ENCODE measurements around the gene DSCAM.

The DSCAM gene

GRCh38 chr21:40769231-40769630, 77.7 kb downstream of the DSCAM start:
- DNase-seq: no peak

GRCh38 chr21:40768056-40768455, 78.9 kb downstream of the DSCAM start:
- no peak for DNase-seq

- no peak for DNase-seq
Measured at GRCh38 chr21:40766381-40766780, 80.6 kb downstream of the DSCAM start.

- DNase-seq: peak in 1 of 2 experiments; percentile 3
Measured at GRCh38 chr21:40765811-40766210, 81.1 kb downstream of the DSCAM start.

- no peak for DNase-seq
Measured at GRCh38 chr21:40760821-40761220, 86.1 kb downstream of the DSCAM start.

- no peak for DNase-seq
Measured at GRCh38 chr21:40759061-40759460, 87.9 kb downstream of the DSCAM start.

- DNase-seq: no peak
Measured at GRCh38 chr21:40757366-40757765, 89.6 kb downstream of the DSCAM start.

GRCh38 chr21:40754466-40754865, 92.5 kb downstream of the DSCAM start:
- no peak for DNase-seq

GRCh38 chr21:40753756-40754155, 93.2 kb downstream of the DSCAM start:
- DNase-seq: no peak

- no peak for DNase-seq
Measured at GRCh38 chr21:40752125-40752524, 94.8 kb downstream of the DSCAM start.

GRCh38 chr21:40751221-40751620, 95.7 kb downstream of the DSCAM start:
- DNase-seq: no peak

- no peak for DNase-seq
Measured at GRCh38 chr21:40736145-40736544, 110.8 kb downstream of the DSCAM start.

GRCh38 chr21:40733024-40733397, 113.9 kb downstream of the DSCAM start:
- peak; percentile 4 to 44 for DNase-seq

GRCh38 chr21:40732253-40733023, 114.5 kb downstream of the DSCAM start:
- DNase-seq: peak in 1 of 2 experiments; percentile 44

GRCh38 chr21:40731206-40731605, 115.8 kb downstream of the DSCAM start:
- no peak for DNase-seq

GRCh38 chr21:40730426-40730800, 116.5 kb downstream of the DSCAM start:
- DNase-seq: no peak

GRCh38 chr21:40729761-40730425, 117.1 kb downstream of the DSCAM start:
- no peak for DNase-seq

GRCh38 chr21:40723966-40724365, 123.0 kb downstream of the DSCAM start:
- no peak for DNase-seq

- DNase-seq: no peak
Measured at GRCh38 chr21:40723317-40723716, 123.6 kb downstream of the DSCAM start.

- DNase-seq: no peak
Measured at GRCh38 chr21:40719615-40720014, 127.3 kb downstream of the DSCAM start.

GRCh38 chr21:40717028-40717427, 129.9 kb downstream of the DSCAM start:
- DNase-seq: peak; percentile 59 to 76

- DNase-seq: no peak
Measured at GRCh38 chr21:40714536-40714935, 132.4 kb downstream of the DSCAM start.

GRCh38 chr21:40707656-40708244, 139.2 kb downstream of the DSCAM start:
- no peak for DNase-seq
